ENCODE measurements around the gene RAD9A. TPM values are rescaled to one million over a fixed set of nuclear protein-coding genes. Genes with fewer than 3 reads are reported as not detected.

Gene RAD9A
- total RNA-seq, 2 donors from 2014 or later, result 35.6 to 53.7 TPM

Other genes starting within 250 kb of the RAD9A start
- gene GRK2, start 125.5 kb upstream of the RAD9A start, total RNA-seq, result 100 to 1,000 TPM; 289 to 376 TPM
- gene ANKRD13D, start 102.7 kb upstream of the RAD9A start, total RNA-seq, result 100 to 1,000 TPM in 1 of 2 donors, 10 to 100 TPM in 1; 76.0 to 213 TPM
- gene SSH3, start 88.5 kb upstream of the RAD9A start, total RNA-seq, result 10 to 100 TPM; 11.6 to 16.5 TPM
- 10 to 100 TPM; 49.9 to 57.2 TPM for gene POLD4, start 38.4 kb upstream of the RAD9A start, total RNA-seq
- gene CLCF1, start 18.4 kb upstream of the RAD9A start, total RNA-seq, result under 1 TPM in 1 of 2 donors, not detected in 1; 0.89 TPM
- gene PPP1CA, start 9.9 kb downstream of the RAD9A start, total RNA-seq, result 100 to 1,000 TPM; 238 to 253 TPM
- 100 to 1,000 TPM; 135 to 155 TPM for gene TBC1D10C, start 12.1 kb downstream of the RAD9A start, total RNA-seq
- gene CARNS1, start 23.7 kb downstream of the RAD9A start, total RNA-seq, result 1 to 10 TPM; 1.4 to 4.5 TPM
- gene RPS6KB2, start 36.5 kb downstream of the RAD9A start, total RNA-seq, result 10 to 100 TPM; 64.3 to 68.8 TPM
- 100 to 1,000 TPM in 1 of 2 donors, 10 to 100 TPM in 1; 65.2 to 131 TPM for gene PTPRCAP, start 45.7 kb downstream of the RAD9A start, total RNA-seq
- 100 to 1,000 TPM; 293 to 428 TPM for gene CORO1B, start 51.5 kb downstream of the RAD9A start, total RNA-seq
- gene GPR152, start 60.7 kb downstream of the RAD9A start, total RNA-seq, result not detected
- gene CABP4, start 63.4 kb downstream of the RAD9A start, total RNA-seq, result 1 to 10 TPM; 1.7 to 2.8 TPM
- gene TMEM134, start 77.3 kb downstream of the RAD9A start, total RNA-seq, result 10 to 100 TPM; 39.1 to 77.9 TPM
- gene AIP, start 91.0 kb downstream of the RAD9A start, total RNA-seq, result 100 to 1,000 TPM; 151 to 207 TPM
- 100 to 1,000 TPM; 102 to 122 TPM for gene PITPNM1, start 113.4 kb downstream of the RAD9A start, total RNA-seq
- 10 to 100 TPM; 72.4 to 85.2 TPM for gene CDK2AP2, start 116.2 kb downstream of the RAD9A start, total RNA-seq
- gene CABP2, start 131.5 kb downstream of the RAD9A start, total RNA-seq, result not detected
- gene GSTP1, start 191.8 kb downstream of the RAD9A start, total RNA-seq, result 100 to 1,000 TPM; 247 to 466 TPM
- gene NDUFV1, start 214.9 kb downstream of the RAD9A start, total RNA-seq, result 100 to 1,000 TPM; 237 to 286 TPM
- gene NUDT8, start 238.0 kb downstream of the RAD9A start, total RNA-seq, result 10 to 100 TPM; 27.6 to 37.3 TPM
- not detected for gene TBX10, start 247.8 kb downstream of the RAD9A start, total RNA-seq